ENCODE data around the gene TSPAN13.
"Not testable (repeated sequence)": the region's sequence is repeated elsewhere in the genome, so short reads cannot be mapped to it uniquely, and the experiment has no call there.

Gene TSPAN13

GRCh38 chr7:16741676-16742075 lies 11.9 kb upstream of the TSPAN13 start:
- DNase-seq (ENCODE audit: low read depth) = no peak

DNA sequence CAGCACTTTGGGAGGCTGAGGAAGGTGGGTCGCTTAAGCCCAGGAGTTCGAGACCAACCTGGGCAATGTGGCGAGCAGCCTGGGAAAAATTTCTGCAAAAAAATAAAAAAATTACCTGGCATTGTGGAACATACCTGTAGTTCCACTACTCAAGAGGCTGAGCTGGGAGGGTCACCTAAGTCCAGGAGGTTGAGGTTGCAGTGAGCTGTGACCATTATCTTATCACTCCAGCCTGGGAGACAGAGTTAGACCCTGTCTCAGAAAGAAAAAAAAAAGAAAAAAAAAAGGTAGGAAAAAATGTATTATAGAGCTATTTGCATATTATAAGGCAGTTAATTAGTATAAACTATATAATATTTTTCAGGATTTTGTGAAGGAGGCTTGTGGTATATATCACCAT lies 11.0 kb upstream of the TSPAN13 start:
- DNase-seq (ENCODE audit: low read depth) = no peak

DNA sequence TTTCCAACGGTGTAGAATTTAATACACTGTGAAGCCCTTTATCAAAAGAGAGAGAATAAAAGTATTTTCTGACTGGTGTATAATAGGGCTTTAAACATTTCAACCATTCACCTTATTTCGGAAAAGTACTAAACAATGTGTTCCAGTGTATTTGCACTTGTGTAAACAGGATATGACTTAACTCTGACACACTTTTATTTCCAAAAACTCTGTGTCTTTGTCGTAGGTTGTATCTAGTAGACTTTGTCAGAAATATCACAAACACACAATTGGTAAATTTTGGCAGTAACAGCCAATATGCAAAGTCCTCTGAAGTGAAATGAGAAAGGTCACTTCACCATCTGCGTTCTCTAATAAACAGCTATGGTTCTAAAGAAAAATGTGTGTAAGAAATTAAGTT lies 10.3 kb upstream of the TSPAN13 start:
- DNase-seq (ENCODE audit: low read depth) = no peak

- no peak for DNase-seq (ENCODE audit: low read depth)
Observed at GRCh38 chr7:16744518-16745250, 8.9 kb upstream of the TSPAN13 start.

DNA sequence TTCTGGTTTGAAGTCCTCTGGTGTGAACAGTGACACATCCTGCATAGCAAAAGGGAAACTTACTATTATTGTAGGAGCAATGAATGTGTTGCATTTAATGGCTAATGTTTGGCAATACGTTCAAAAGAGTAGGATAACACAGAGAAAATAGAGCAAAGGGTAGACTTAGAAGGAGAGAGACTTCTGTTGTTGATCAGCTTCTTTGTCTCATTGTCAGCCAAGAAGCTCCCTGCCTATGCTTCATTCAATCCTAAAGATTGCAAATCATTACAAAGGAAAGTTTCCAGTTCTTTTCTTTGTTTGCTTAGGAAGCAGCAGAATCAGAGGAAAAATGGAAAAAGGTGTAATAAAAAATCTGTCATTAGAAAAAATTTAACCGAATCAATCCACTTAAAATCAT lies 7.9 kb upstream of the TSPAN13 start:
- DNase-seq (ENCODE audit: low read depth) = no peak

GRCh38 chr7:16747102-16747501 lies 6.5 kb upstream of the TSPAN13 start:
- no peak for DNase-seq (ENCODE audit: low read depth)

DNA sequence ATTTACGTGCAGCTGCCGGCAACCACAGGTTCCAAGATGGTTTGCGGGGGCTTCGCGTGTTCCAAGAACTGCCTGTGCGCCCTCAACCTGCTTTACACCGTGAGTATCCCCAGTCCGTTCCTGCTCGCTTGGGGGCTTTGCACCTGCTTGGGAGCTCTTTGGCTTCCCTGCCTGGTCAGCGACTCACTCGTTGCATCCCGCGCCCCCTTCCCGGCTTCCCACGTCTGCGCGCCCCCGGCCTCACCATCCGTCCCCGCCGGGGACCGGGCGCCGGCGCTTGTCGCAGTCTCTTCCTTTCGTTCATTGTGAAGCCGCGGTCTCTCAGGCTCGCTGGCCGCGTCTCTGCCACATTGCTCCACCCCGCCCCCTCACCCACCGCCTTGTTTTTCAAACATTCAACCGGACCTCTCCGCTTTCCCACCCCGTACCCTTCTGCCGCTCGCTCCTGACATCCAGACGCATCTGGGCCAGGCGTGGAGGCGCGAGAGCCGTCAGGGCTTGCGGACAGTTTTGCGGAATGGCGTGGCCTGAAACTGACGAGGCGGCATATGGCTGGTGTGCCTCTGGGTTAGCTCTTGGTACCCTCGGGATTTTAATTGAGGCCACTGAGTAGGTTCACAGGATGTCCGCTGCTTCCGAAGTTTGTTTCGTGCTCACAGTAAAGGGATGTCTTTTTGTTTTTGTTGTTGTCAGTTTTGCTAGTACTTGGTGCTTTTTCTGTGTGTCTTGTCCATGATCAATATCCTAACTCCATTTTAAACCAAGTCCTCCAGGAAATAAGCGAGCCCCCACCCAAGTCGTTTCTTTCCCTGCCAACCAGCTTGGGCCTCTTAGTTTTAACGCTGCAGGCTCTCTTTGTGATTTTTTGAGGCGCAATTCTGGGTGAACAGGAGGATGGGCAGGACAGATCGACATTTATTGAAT lies 639 bp downstream of the TSPAN13 start:
- DNase-seq (ENCODE audit: low read depth) = no peak

- no peak for DNase-seq (ENCODE audit: low read depth)
Observed at GRCh38 chr7:16754856-16755317, 1.3 kb downstream of the TSPAN13 start.

- no peak for DNase-seq (ENCODE audit: low read depth)
Observed at GRCh38 chr7:16755397-16755796, 1.8 kb downstream of the TSPAN13 start.

- no peak for DNase-seq (ENCODE audit: low read depth)
Observed at GRCh38 chr7:16758036-16758435, 4.5 kb downstream of the TSPAN13 start.

- no peak for DNase-seq (ENCODE audit: low read depth)
Observed at GRCh38 chr7:16758631-16759611, 5.4 kb downstream of the TSPAN13 start.

- DNase-seq (ENCODE audit: low read depth) = no peak
Observed at GRCh38 chr7:16759840-16760239, 6.3 kb downstream of the TSPAN13 start.

GRCh38 chr7:16762177-16762576 lies 8.6 kb downstream of the TSPAN13 start:
- DNase-seq (ENCODE audit: low read depth) = no peak

GRCh38 chr7:16764942-16765341 lies 11.4 kb downstream of the TSPAN13 start:
- no peak for DNase-seq (ENCODE audit: low read depth)

DNA sequence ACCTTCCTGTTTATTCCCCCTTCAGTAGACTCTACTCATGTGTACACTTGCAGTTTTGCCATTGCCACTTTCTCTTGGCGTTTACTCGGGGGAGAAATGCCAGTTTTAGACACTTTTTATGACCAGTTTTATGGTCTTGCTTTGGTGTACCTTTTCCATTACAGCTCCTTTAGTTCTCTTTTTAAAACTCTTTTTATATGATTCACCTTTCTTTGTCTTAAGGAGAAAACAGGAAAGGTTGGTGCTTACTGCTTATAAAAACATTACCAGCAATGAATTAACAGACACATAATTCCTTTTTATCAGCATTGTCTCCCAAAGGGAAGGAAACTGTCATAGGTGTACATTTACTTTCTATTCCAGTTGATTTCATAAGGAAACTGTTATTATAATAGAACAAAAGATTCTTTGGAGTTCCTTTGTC lies 11.9 kb downstream of the TSPAN13 start:
- no peak for DNase-seq (ENCODE audit: low read depth)

GRCh38 chr7:16769994-16770393 lies 16.4 kb downstream of the TSPAN13 start:
- not testable (repeated sequence) for DNase-seq (ENCODE audit: low read depth)

- no peak for DNase-seq (ENCODE audit: low read depth)
Observed at GRCh38 chr7:16770657-16771329, 17.2 kb downstream of the TSPAN13 start.

GRCh38 chr7:16773326-16773725 lies 19.8 kb downstream of the TSPAN13 start:
- DNase-seq (ENCODE audit: low read depth) = no peak

- DNase-seq (ENCODE audit: low read depth) = no peak
Observed at GRCh38 chr7:16773884-16774283, 20.3 kb downstream of the TSPAN13 start.

GRCh38 chr7:16774294-16774693 lies 20.7 kb downstream of the TSPAN13 start:
- no peak for DNase-seq (ENCODE audit: low read depth)

DNA sequence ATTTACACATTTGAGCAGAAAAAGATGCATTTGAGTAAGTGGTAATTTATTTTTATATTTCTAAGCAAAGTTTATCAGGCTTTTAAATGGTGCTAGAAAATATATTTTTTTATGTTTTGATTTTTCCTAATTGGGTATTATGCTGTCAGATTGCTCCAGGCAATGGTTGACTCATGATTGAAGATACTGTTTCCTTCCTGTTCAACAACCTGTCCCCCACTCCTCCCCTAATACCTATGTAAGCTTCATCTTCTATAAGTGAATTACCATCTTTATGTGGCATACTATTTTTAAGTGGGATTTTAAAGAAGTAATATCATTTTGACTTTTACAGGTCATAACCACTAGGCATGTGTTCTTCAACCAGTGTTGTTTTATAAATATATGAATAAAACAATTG lies 21.4 kb downstream of the TSPAN13 start:
- no peak for DNase-seq (ENCODE audit: low read depth)

Data from stimulated activated CD8-positive, alpha-beta memory T cell treated with anti-CD3 and anti-CD28 coated beads, Interleukin-7, amount 100 ng/mL, for 24 hours (primary cell).